HG03196 (cell line): ENCODE results near the gene BMPR1B.
"Not testable (repeated sequence)": the region's sequence is repeated elsewhere in the genome, so short reads cannot be mapped to it uniquely, and the experiment has no call there.

ENCODE experiments used
- ATAC-seq: cut with Tn5 transposase; IDR thresholded peaks from one replicate; pipeline ENCODE4 v1.9.1; 2021; ENCODE audit not compliant: unreplicated experiment

Gene BMPR1B

DNA sequence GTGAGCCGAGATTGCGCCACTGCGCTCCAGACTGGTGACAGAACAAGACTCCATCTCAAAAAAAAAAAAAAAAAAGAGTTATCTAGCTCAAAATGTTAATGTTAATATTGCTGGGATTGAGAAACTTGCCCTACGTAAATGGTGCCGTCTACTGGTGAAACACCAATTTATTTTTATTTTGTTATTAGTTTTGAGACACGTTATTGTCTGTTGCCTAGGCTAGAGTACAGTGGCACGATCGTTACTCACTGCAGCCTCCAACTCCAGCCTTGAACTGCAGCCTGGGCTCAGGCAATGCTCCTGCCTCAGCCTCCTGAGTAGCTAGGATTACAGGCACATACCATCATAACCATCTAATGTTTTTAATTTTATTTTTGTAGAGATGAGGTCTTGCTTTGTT, 262.8 kb downstream of the BMPR1B start:
- no peak for ATAC-seq

DNA sequence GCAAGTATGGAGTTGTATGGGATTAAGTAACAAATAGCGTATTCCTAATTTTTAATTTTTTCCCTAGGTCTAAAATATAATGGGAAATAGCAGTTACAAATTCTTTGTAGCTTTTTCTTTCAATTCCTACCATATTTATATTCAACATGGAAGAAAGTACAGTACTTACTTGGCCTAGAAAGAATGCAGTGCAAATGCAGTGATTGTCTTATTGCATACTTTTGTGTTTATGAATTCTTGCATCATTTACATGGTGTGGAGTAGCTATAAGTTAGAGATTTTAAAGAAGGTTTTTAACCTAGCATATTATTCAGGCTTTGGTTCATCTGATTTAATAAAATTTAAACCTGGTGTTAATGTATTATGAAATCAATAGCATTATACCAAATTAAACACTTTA, 263.3 kb downstream of the BMPR1B start:
- no peak for ATAC-seq

- no peak for ATAC-seq
Observed at GRCh38 chr4:95023110-95023509, 265.4 kb downstream of the BMPR1B start.

DNA sequence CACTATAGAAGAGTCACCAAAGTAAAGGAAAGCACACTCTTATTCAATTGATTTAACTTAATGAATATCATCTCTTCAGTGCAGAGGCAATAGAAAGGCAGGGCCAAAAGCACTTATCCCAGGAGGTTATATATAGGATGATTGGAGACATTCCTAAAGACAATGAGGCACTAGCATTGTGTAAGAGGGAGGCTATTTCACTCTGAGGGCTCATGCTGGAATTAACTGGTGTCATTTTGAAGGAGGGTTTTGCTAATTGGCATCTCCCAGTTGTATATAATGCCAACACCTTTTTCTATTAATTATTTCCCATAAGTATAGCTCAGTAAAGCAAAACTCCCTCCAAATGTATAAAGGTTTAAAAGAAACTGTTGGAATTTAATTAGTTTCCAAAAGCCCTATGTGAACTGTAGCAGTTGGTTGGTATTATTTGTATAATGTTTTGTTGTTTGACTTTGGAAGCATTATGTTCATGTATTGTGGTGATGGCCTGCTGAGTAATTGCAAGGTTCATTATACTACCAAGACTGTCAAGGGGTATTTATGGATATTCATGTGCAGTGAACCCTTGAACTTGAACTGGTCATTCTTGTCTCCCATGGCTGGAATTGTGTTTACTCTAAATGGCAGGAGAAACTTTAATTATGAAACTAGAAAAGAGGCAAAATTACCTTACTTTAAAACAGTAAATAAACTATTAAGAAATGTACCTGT, 270.3 kb downstream of the BMPR1B start:
- no peak for ATAC-seq

- no peak for ATAC-seq
Observed at GRCh38 chr4:95038791-95039190, 281.0 kb downstream of the BMPR1B start.

DNA sequence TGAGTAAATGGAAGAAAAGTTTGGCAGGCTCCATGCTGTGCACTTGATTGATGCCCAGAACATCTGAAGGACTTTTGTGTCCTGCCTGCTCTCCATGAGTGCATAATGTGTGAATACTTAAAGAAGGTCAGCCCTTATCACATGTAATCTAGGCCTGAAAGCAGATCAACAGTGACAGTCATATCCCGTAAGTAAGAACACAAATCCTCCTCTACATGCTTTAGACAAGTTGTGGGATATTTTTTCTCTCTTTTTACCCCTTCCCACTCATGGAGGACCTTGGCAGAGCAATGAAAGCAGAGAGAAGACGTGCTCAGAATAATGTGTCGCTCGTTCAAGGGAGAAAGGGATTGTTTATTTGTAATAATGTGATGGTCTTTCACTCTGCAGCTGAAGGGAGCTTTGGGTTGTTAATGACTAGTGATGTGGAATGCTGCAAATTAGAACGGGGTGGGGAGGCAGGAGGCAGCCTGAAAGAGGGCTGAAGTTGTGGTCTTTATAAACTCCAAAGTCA, 286.6 kb downstream of the BMPR1B start:
- no peak for ATAC-seq

DNA sequence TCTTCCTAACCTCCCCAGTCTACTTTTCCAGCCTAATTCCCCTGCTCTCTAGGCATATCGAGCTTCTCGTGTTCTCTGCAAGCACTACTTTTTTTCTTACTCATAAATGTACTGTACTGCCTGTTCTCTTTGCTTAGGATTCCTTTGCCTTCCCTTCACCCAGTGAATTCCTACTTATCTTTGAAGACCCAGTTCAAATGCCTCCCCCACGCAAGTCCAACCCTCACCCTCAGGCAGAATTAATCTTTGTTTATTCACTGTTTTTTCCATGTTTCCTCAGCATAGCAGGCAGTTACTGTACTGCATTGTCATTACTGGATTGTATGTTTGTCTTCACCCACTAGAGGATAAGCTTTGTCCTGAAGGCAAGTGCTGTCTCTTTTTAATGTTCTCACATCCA, 287.7 kb downstream of the BMPR1B start:
- no peak for ATAC-seq

DNA sequence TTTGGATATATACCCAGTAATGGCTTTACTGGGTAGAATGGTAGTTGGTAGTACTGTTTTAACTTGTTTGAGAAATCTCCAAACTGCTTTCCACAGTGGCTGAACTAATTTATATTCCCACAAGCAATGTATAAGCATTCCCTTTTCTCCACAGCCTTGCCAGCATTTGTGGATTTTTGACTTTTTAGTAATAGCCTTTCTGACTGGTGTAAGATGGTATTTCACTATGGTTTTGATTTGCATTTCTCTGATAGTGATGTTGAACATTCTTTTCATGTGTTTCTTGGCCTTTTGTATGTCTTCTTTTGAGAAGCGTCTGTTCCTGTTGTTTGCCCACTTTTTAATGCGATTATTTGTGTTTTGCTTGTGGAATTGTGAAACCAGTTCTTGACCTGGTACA, 290.5 kb downstream of the BMPR1B start:
- ATAC-seq: no peak

DNA sequence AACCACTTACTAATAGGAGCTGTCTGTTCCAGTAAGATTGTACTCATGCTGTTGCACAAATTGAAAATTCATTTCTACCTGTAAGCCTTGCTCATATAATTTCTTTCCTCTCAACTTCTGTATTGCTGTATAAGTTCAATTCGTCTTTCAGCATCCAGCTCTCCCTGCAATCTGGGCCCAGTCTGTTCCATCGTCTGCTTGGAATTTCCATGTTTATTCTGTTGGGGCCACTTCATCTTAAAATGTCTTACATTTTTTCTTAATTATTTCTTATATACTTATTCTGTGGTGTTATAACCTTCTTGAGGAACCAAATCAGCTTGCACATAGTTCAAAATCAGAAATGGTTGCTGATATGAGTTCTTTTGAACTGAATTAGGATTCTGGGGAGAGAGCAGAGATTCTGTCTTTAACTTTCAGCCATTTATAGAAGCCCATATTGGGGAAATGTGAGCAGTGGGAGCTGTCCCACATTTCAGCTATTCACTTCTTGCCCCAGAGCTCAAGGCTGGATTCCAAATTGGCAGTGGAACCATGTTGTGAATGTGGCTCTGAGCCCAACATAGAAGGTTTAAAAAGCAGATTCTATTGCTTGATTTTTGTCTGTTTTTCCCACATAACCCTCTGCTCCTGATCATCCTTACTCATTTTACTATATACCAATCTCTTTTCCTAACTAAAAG, 291.9 kb downstream of the BMPR1B start:
- ATAC-seq: no peak

DNA sequence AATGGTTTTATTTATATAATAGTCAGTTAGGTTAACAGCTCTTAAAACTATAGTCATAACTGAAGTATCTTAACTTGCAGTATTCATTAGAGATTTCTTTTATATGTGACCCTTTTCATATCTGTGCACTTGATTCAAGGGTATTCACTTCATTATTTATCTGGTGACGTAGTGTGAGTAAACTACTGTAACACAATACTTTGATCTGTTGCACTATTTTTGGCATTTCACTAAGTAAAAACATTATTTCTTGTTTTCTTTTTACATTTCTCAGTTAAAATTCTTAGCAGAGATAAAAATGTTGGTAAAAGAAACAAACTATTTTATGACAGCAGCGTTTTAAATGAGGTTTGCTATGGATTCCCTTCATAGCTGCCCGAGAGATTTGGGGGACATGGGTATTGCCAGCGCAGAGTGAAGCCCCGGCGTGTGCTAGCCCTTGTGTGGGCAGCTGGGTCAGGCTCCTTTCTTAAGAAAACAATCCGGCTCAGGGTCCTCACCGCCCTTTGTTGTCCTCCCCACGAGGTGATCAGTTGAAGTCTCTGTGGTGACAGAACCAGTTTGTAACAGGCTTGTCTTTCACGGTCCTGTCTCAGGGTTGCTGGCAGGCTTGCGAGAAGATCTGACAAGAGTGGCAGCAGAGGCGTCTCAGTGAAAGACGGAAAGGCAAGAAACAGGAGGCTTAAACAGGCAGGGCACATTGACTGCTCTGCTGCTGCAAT, 293.4 kb downstream of the BMPR1B start:
- no peak for ATAC-seq

GRCh38 chr4:95051702-95052020, 293.9 kb downstream of the BMPR1B start:
- ATAC-seq: no peak

GRCh38 chr4:95058991-95059390, 301.2 kb downstream of the BMPR1B start:
- no peak for ATAC-seq

DNA sequence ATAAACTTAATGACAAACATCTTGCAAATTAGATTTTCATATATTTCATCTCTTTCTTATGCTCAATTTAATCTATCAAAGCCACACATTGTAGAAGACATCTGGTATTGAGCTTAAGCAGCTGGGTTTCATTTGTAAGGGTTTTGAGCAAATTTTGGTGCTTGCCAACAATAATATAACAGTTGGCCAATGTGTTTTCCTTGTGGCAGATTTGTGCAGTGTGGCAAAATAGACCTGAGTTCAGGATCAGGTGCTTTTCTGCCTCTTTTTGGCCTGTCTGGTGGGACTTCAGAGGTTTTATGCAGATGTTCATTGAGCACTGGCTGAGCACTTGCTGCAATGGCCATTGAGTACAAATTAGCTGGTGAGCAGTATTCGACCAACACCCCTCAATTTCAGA, 301.9 kb downstream of the BMPR1B start:
- ATAC-seq: no peak

DNA sequence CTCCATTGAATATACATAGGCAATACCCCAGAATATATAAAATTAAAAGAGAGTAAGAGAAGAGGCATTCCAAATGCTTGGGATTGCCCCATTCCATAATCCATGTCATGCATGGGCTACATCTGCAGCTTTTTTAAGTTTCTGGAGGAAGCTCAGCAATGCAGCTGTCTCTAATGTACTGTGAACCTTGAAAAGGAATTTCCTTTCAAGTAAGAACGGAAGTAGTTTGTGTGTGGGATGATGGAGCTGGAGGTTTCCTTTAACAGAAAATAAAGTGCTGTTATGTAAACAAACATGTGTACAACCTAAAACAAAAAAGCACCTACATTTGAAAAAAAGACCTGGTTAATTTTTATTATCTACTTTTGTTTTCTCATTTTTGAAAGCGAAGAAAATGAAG, 303.5 kb downstream of the BMPR1B start:
- no peak for ATAC-seq

DNA sequence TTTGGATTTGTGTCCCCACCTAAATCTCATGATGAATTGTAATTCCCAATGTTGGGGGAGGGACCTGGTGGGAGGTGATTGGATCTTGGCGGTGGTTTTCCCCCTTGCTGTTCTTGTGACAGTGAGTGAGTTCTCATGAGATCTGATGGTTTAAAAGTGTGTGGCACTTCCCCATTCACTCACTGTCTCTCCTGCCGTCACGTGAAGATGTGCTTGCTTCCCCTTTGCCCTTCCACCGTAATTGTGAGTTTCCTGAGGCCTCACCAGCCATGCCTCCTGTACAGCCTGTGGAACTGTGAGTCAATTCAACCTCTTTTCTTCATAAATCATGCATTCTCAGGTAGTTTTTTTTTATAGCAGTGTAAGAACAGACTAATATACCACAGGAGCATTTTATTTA, 304.0 kb downstream of the BMPR1B start:
- not testable (repeated sequence) for ATAC-seq

- ATAC-seq: no peak
Observed at GRCh38 chr4:95066050-95066449, 308.3 kb downstream of the BMPR1B start.

- ATAC-seq: no peak
Observed at GRCh38 chr4:95068401-95068800, 310.6 kb downstream of the BMPR1B start.

- no peak for ATAC-seq
Observed at GRCh38 chr4:95068818-95069478, 311.2 kb downstream of the BMPR1B start.

GRCh38 chr4:95071851-95072250, 314.1 kb downstream of the BMPR1B start:
- ATAC-seq: no peak

DNA sequence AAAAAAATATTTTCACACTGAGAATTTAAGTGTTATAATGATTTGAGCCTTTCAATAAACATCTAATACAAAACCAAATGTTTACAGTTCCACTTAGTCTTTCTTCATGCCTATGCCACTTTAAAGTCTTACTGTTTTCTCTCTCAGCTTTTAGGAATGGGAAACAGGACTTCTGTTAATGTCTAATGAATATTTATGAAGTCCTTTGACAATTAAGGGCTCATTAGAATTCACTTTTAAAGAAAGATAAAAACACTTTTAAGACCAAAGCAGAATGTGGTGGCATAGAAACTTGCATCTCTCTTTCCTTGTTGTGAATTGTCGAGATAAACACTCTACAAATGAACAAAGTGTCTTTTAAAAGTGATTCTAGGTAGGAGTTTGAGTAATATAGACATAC, 315.9 kb downstream of the BMPR1B start:
- ATAC-seq: no peak

- no peak for ATAC-seq
Observed at GRCh38 chr4:95077864-95078263, 320.1 kb downstream of the BMPR1B start.

DNA sequence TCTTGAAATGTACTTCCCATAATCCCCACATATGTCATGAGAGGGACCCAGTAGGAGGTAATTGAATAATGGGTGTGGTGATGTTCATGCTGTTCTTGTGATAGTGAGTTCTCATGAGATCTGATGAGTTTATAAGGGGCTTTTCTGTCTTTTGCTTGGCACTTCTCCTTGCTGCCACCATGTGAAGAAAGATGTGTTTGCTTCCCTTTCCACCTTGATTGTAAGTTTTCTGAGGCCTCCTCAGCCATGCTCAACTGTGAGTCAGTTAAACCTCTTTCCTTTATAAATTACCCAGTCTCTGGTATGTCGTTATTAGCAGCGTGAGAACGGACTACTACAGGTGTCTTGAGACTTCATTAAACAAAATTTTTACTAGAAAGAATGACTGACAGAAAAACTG, 323.2 kb downstream of the BMPR1B start:
- ATAC-seq: no peak
